A673 (cell line): ENCODE data around the gene CYP24A1. TPM values are rescaled to one million over a fixed set of nuclear protein-coding genes. Genes with fewer than 3 reads are reported as not detected.

ENCODE experiments used
- BruUV-seq: library from RNA; stranded (reverse); fragments of 400-500 nt; replicated peaks from 2 replicates; lab custom pipeline; 2021; lab: Mats Ljungman, UMichigan
- CTCF ChIA-PET: fragments of 300-600 bp; sonication (Branson Sonifier 250); formaldehyde crosslinking; loops from one replicate; lab custom pipeline; 2022; ENCODE audit warnings: antibody characterized with exemption; lab: Charles Lee
- POLR2A ChIA-PET: fragments of 300-600 bp; sonication (Branson Sonifier 250); formaldehyde crosslinking; loops from one replicate; lab custom pipeline; 2022; ENCODE audit warnings: antibody characterized with exemption; ENCODE audit not compliant: low non-redundant PET; lab: Charles Lee
- DNase-seq: peaks from one replicate; pipeline ENCODE4 v3.0.0-alpha.2; 2015; ENCODE audit warnings: low spot score
- H3K27ac ChIP-seq: fragments of 200-600 bp; sonication (generic); 2 replicates; pipeline ENCODE4 v1.5.1; 2016; ENCODE audit warnings: mixed run types, low read depth, mild to moderate bottlenecking, mixed read lengths, antibody characterized with exemption, low read length; ENCODE audit not compliant: poor library complexity, severe bottlenecking
- H3K27me3 ChIP-seq: fragments of 200-600 bp; sonication (generic); replicated peaks from 2 replicates; pipeline ENCODE4 v1.6.1; 2017; ENCODE audit warnings: mixed run types, low read depth, mild to moderate bottlenecking, mixed read lengths, antibody characterized with exemption, low read length; ENCODE audit not compliant: insufficient read depth, poor library complexity
- H3K36me3 ChIP-seq: fragments of 200-600 bp; sonication (generic); 2 replicates; pipeline ENCODE4 v1.6.1; 2016; ENCODE audit warnings: mixed run types, mild to moderate bottlenecking, mixed read lengths, antibody characterized with exemption, low read length; ENCODE audit not compliant: insufficient read depth, poor library complexity, severe bottlenecking
- H3K4me1 ChIP-seq: fragments of 200-600 bp; sonication (generic); 2 replicates; pipeline ENCODE4 v1.6.1; 2017; ENCODE audit warnings: mixed run types, mild to moderate bottlenecking, mixed read lengths, antibody characterized with exemption, low read length; ENCODE audit not compliant: insufficient read depth, poor library complexity, severe bottlenecking
- H3K4me3 ChIP-seq: fragments of 200-600 bp; sonication (generic); 2 replicates; pipeline ENCODE4 v1.5.1; 2016; ENCODE audit warnings: low read depth, mixed run types, mild to moderate bottlenecking, mixed read lengths, low read length; ENCODE audit not compliant: poor library complexity, severe bottlenecking
- H3K9me3 ChIP-seq: fragments of 200-600 bp; sonication (generic); 2 replicates; pipeline ENCODE4 v1.6.1; 2016; ENCODE audit warnings: mixed run types, low read depth, mild to moderate bottlenecking, mixed read lengths, antibody characterized with exemption, low read length; ENCODE audit not compliant: poor library complexity, severe bottlenecking
- CTCF ChIP-seq: fragments of 300-800, 200-600 bp; sonication (generic); conservative IDR thresholded peaks from 2 replicates; pipeline ENCODE4 v1.5.1; 2017; ENCODE audit warnings: low read depth, mild to moderate bottlenecking, antibody characterized with exemption, low read length, moderate library complexity, mixed read lengths
- EZH2 ChIP-seq: fragments of 200-600 bp; sonication (generic); IDR thresholded peaks from 2 replicates; pipeline ENCODE4 v1.6.1; 2017; ENCODE audit warnings: borderline replicate concordance, low read depth, mild to moderate bottlenecking, mixed read lengths, antibody characterized with exemption, low read length; ENCODE audit not compliant: poor library complexity, severe bottlenecking
- intact Hi-C: fragments of 100-400 bp; cut with micrococcal nuclease; formaldehyde crosslinking; loops from one replicate; pipeline ENCODE4 v1.10.0; 2022; ENCODE audit not compliant: unreplicated experiment
- total RNA-seq: library from RNA; stranded (reverse); gene quantifications from 2 replicates; pipeline ENCODE4 v1.2.3, GENCODE V29; 2021

CYP24A1 gene
- total RNA-seq, 1 experiment from 2014 or later = 0.56 TPM

DNA sequence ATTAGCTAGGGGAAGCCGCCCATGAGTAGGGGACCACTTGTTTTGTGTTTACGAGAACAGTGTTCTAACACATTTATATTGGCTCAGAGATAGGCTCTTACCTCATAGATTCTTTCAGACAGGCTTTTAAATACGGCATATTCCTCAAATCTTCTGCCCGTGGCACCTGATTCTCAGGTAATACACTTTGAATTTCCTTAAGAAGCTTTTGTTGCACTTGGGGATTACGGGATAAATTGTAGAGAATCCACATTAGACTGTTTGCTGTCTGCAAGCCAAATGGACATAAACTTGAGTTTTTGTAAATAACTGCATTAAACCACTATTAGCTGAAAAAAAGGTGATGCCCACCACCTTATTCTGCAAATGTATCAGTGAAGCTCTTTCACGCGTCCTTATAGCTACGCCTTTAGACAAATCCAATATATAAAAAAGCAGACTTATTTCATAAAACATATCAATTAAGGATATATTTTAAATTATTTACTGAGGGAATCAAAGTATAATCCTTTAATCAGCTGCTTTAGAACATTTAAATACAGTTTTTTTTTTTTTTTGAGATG is 14.8 kb downstream of the CYP24A1 start:
- CTCF ChIA-PET = no interaction called here
- BruUV-seq = no TSS peak
- TF ChIP-seq CTCF (no peak), EZH2 (no peak)

DNA sequence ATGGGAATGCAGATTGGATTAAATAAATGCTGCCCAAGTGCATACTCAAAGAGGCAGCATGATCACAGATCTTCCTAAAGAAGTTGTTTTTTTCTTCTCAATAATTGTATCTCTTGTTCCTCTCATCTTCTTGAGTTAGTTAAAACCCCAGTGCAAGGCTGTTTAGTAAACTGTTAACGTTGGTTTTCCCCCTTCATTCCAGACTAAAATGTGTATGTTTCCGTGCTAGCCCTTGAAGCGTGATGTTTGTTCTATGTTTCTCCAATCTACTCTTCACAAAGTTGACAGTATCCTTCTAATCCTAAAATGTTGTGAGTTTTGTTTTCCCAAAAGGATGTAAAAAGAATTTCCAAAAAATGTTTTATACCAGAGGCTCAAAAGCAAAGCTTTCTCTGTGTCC is 15.6 kb downstream of the CYP24A1 start:
- Histone ChIP-seq H3K27ac (no peak overlapping the region), H3K4me3 (no peak overlapping the region), H3K27me3 (no peaks in the 10 kb centered on the region), H3K36me3 (no peaks in the 10 kb centered on the region), H3K4me1 (no peaks in the 10 kb centered on the region), H3K9me3 (no peaks in the 10 kb centered on the region)
- ChIA-PET POLR2A (no interaction called here), CTCF (no interaction called here)
- intact Hi-C loops = no loop called here
- BruUV-seq = no TSS peak
- DNase-seq = no peak
- TF ChIP-seq CTCF = no peak
- TF ChIP-seq EZH2 = no peak

More for the DNA sequence above, 14.8 kb downstream of the CYP24A1 start:
- Histone ChIP-seq H3K9me3 (no peaks in the 10 kb centered on the region), H3K36me3 (no peaks in the 10 kb centered on the region), H3K4me1 (no peaks in the 10 kb centered on the region), H3K4me3 (no peak overlapping the region), H3K27ac (no peak overlapping the region), H3K27me3 (no peaks in the 10 kb centered on the region)
- intact Hi-C loops = no loop called here
- DNase-seq = no peak
- POLR2A ChIA-PET = no interaction called here

- Histone ChIP-seq H3K27ac (no peak overlapping the region), H3K9me3 (no peaks in the 10 kb centered on the region), H3K4me3 (no peak overlapping the region), H3K27me3 (no peaks in the 10 kb centered on the region), H3K4me1 (no peaks in the 10 kb centered on the region), H3K36me3 (no peaks in the 10 kb centered on the region)
- TF ChIP-seq EZH2 = no peak
- no peak for TF ChIP-seq CTCF
- ChIA-PET POLR2A (interaction anchor here (0.5 kb wide), 1 partner anchor 344 kb away, joined by 3 read pairs; no protein-coding TSS in a partner anchor), CTCF (no interaction called here)
- intact Hi-C loops = no loop called here
- no TSS peak for BruUV-seq
- DNase-seq = no peak
These were observed 16.6 kb downstream of the CYP24A1 start for GRCh38 chr20:54156981-54157835.
